Measurements from ENCODE around the gene PVALB.

Gene PVALB

GRCh38 chr22:36809351-36809750, 7.5 kb downstream of the PVALB start:
- DNase-seq = no peak

GRCh38 chr22:36808721-36809344, 8.0 kb downstream of the PVALB start:
- no peak for DNase-seq

- DNase-seq = no peak
These were observed 9.2 kb downstream of the PVALB start for GRCh38 chr22:36807627-36808026.

- no peak for DNase-seq
These were observed 10.0 kb downstream of the PVALB start for GRCh38 chr22:36806835-36807234.

GRCh38 chr22:36803358-36803757, 13.5 kb downstream of the PVALB start:
- no peak for DNase-seq

GRCh38 chr22:36798674-36799066, 18.2 kb downstream of the PVALB start:
- no peak for DNase-seq

- DNase-seq = no peak
These were observed 18.7 kb downstream of the PVALB start for GRCh38 chr22:36797911-36798673.

GRCh38 chr22:36797374-36797773, 19.5 kb downstream of the PVALB start:
- no peak for DNase-seq

GRCh38 chr22:36796552-36797175, 20.2 kb downstream of the PVALB start:
- no peak for DNase-seq

- no peak for DNase-seq
These were observed 21.2 kb downstream of the PVALB start for GRCh38 chr22:36795633-36796032.

- no peak for DNase-seq
These were observed 26.2 kb downstream of the PVALB start for GRCh38 chr22:36790648-36791047.

- no peak for DNase-seq
These were observed 29.4 kb downstream of the PVALB start for GRCh38 chr22:36787204-36787988.

- no peak for DNase-seq
These were observed 33.1 kb downstream of the PVALB start for GRCh38 chr22:36783743-36784142.

- no peak for DNase-seq
These were observed 34.9 kb downstream of the PVALB start for GRCh38 chr22:36781656-36782627.

GRCh38 chr22:36778020-36778419, 38.8 kb downstream of the PVALB start:
- DNase-seq = no peak

- no peak for DNase-seq
These were observed 40.1 kb downstream of the PVALB start for GRCh38 chr22:36776722-36777121.

GRCh38 chr22:36775964-36776669, 40.7 kb downstream of the PVALB start, which contains the start of gene IFT27:
Gene IFT27 (minus strand): TSS chr22:36776119. CDS start chr22:36775707, 412 bp downstream.
- DNase-seq = peak; percentile 91

GRCh38 chr22:36775586-36775963, 41.3 kb downstream of the PVALB start:
- DNase-seq = no peak

GRCh38 chr22:36773935-36774334, 42.9 kb downstream of the PVALB start:
- DNase-seq = no peak

- no peak for DNase-seq
These were observed 44.4 kb downstream of the PVALB start for GRCh38 chr22:36772451-36772850.

- DNase-seq = no peak
These were observed 45.3 kb downstream of the PVALB start for GRCh38 chr22:36771356-36772063.

All from SIG-M5 (cell line).